Activated CD8-positive, alpha-beta memory T cell treated with anti-CD3 and anti-CD28 coated beads, Interleukin-2, amount 50 U/mL, for 1 hour (primary cell): ENCODE results near the gene CCDC148.
"Not testable (repeated sequence)": the region's sequence is repeated elsewhere in the genome, so short reads cannot be mapped to it uniquely, and the experiment has no call there.

ENCODE experiments used
- DNase-seq: peaks from one replicate; pipeline ENCODE4 v3.0.0-alpha.2; 2020; ENCODE audit errors: extremely low read depth

CCDC148 gene

DNA sequence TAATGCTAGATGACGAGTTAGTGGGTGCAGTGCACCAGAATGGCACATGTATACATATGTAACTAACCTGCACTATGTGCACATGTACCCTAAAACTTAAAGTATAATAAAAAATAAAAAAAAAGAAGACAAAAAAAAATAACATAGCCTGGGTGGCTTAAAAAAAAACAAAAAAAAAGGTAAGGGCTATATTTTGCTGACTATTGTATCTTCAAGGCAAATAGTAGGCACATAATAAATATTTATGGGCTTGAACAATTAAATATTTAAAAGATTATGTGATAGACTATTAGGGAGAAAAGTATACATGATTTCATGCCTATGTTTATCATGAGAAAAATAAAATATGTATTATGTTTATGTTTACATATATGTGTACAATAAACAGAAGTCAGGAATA lies 99.4 kb downstream of the CCDC148 start:
- DNase-seq, result no peak

DNA sequence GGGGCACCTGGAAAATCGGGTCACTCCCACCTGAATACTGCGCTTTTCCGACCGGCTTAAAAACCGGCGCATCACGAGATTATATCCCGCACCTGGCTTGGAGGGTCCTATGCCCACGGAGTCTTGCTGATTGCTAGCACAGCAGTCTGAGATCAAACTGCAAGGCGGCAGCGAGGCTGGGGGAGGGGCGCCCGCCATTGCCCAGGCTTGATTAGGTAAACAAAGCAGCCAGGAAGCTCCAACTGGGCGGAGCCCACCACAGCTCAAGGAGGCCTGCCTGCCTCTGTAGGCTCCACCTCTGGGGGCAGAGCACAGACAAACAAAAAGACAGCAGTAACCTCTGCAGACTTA lies 105.1 kb downstream of the CCDC148 start:
- not testable (repeated sequence) for DNase-seq

DNA sequence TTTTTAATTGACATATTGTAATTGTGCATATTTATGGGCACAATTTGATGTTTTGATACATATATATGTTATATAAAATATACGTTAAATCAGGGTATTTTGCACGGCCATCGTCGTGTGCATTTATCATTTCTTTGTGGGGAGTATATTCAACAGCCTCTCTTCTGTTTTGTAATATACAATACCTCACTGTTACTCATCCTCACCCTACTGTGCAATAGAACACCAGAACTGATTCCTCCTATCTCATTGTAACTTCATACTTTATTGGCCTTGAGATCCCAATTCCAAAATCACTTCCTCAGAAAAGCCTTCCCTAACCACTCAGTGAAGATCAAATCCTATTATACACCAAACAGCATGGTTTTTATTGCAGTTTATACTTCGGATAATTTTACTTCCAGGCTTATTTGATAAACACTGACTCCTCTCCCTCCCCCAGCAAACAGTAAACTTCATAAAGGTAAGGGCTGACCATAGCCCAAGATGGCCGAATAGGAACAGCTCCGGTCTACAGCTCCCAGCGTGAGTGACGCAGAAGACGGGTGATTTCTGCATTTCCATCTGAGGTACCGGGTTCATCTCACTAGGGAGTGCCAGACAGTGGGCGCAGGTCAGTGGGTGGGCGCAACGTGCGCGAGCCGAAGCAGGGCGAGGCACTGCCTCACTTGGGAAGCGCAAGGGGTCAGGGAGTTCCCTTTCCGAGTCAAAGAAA lies 105.6 kb downstream of the CCDC148 start:
- not testable (repeated sequence) for DNase-seq

DNA sequence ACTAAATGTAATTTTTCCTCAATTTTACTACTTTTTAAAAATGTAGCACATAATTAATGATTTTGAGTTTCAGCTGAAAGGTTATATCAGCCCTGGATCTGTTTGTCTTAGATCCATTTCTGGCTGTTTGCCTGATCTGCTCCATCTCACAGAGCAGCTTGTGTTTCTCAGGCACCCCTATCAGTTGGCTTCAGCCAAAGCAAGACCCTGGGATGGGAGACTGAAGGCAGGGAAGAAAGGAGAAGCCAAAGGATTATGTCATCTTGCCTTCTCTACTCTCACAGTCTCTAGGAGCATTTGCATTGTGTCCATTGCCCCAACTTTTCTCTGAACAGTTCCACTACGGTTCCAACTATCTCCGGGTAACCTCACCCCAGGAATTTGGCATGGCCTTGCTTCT lies 110.5 kb downstream of the CCDC148 start:
- no peak for DNase-seq

- no peak for DNase-seq
Observed at GRCh38 chr2:158339513-158339912, 117.0 kb downstream of the CCDC148 start.

DNA sequence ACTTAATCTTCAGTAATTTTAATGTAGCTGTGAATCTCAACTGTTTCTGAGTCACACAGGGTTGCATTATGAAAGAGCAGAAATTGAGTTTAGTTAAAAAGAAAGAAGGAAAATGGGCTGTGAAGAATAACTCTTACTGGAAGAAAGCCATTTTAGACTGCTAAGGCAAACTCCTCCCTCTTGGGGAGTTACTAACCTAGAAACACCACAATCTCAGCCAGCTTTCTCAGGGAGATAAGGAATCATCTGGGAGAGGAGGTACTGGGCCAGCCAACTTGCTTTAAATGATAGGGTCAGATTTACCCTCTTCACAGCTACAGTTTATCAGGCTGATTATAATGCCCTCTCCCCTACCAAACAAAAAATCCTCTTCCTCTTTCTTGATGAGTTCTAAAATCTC lies 119.5 kb downstream of the CCDC148 start:
- DNase-seq, result no peak

DNA sequence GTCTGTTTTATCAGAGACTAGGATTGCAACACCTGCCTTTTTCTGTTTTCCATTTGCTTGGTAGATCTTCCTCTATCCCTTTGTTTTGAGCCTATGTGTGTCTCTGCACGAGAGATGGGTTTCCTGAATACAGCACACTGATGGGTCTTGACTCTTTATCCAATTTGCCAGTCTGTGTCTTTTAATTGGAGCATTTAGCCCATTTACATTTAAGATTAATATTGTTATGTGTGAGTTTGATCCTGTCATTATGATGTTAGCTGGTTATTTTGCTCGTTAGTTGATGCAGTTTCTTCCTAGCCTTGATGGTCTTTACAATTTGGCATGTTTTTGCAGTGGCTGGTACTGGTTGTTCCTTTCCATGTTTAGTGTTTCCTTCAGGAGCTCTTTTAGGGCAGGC lies 124.8 kb downstream of the CCDC148 start:
- not testable (repeated sequence) for DNase-seq

DNA sequence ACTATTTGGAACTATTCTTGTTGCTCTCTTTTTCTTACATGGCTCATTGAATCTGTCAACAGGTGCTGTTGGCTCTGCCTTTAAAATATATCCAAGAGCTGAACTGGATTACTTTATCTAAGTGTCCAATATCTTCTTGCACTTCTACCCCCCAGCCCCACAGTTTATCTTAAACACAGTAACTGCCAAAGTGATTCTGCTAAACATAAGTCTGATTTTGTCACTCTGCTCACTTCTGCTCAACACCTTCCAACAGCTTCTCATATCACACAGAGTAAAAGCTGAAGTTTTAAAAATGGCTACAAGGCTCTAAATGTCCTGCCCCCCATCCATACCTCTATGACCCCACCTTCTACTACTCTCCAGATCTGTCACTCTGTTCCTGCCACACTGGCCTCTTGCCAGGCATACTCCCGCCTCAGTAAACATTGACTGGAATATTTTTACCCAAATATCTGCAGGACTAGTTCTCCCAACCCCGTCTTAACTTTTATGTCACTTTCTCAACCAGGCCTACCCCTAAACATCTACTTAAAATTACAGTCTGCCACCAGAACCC lies 130.7 kb downstream of the CCDC148 start:
- DNase-seq, result no peak

GRCh38 chr2:158325031-158325781 lies 131.3 kb downstream of the CCDC148 start:
- no peak for DNase-seq

- DNase-seq, result no peak
Observed at GRCh38 chr2:158323381-158323780, 133.2 kb downstream of the CCDC148 start.

DNA sequence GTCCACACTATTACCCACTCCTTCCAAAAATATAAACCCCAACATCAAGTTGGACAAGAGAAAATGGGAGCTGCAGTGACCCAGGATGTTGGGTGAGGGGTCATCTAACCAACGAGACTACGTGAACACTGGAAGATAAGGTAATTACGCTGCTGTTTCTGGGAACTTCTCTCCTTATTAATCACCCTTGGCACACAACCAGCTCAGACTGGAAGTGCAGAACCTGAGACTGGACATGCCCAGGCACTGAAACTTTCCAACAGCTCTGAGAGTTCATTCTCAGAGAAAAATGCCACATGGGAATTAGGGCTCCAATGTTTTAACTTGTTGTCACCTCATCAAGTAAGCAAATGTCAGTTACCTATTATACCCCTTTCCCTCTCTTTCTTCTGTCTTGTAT lies 135.3 kb downstream of the CCDC148 start:
- DNase-seq, result no peak

DNA sequence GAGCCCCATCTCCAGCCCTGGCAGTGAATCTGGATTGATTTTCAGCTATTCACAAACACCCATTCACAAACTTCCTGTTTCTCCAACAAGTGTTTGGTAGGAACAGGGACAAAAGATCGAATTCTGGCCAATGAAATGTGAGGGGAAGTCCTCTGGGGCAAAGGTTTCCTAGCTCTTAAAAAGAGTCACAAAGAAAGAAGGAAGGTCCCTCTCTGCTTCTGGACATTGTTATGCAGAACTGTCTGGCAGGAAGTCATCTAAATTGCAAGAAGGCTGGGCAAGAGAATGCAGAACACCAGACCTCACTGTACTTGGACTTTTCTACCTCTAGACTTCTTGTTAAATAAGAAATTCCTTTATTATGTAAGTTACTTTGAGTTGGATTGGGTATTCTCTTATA lies 137.3 kb downstream of the CCDC148 start:
- DNase-seq, result no peak

- DNase-seq, result no peak
Observed at GRCh38 chr2:158317642-158318041, 138.9 kb downstream of the CCDC148 start.

- no peak for DNase-seq
Observed at GRCh38 chr2:158315803-158316414, 140.6 kb downstream of the CCDC148 start.

DNA sequence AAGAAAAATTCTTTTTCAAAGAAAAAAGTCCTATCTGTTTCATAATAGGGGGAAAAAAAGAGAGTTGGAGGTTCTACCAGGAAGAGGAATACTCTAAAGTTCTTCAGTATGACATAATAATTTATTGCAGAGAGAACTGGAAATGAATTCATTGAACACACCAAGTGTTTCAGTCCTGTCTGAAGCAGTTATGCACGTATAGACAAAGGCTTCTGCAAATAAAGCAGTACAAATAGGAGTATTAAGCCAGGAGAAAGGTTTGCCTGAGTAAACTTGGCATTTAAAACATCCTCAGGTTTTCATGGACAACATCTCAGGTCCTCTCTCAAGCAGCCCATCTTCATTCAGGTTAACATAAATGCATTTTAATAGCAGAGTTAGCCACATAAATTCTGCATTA lies 141.6 kb downstream of the CCDC148 start:
- DNase-seq, result no peak

GRCh38 chr2:158313734-158314133 lies 142.8 kb downstream of the CCDC148 start:
- DNase-seq, result no peak

- no peak for DNase-seq
Observed at GRCh38 chr2:158312981-158313380, 143.6 kb downstream of the CCDC148 start.

DNA sequence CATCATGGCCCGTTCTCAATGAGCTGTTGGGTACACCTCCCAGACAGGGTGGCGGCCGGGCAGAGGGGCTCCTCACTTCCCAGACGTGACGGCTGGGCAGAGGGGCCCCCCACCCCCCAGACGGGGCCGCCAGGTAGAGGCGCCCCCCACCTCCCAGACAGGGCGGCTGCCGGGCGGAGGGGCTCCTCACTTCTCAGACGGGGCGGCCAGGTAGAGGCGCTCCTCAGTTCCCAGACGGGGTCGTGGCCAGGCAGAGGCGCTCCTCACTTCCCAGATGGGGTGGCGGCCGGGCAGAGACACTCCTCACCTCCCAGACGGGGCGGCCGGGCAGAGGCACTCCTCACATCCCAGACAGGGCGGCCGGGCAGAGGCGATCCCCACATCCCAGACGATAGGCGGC lies 146.1 kb downstream of the CCDC148 start:
- DNase-seq, result not testable (repeated sequence)

- no peak for DNase-seq
Observed at GRCh38 chr2:158305501-158305900, 151.1 kb downstream of the CCDC148 start.

- DNase-seq, result no peak
Observed at GRCh38 chr2:158300394-158300793, 156.2 kb downstream of the CCDC148 start.

- DNase-seq, result no peak
Observed at GRCh38 chr2:158297606-158298005, 158.9 kb downstream of the CCDC148 start.

DNA sequence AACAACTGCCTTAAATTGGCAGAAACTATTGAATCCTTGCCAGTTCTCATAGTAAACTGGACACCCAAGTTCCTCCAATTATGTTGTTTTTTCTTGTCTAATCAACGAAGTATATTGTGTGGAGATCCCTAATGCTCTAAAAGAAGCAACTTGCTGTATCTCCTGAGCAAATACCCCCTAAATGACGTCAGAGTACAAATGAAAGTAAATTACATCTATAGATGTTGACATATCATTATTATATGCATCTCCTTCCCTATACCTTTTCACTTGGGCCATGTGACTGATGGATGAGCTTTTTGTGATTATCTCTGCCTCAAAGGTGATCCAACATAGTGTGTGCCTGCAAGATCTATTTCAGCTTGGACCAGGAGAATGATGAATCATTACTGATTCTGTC lies 159.4 kb downstream of the CCDC148 start:
- no peak for DNase-seq

- DNase-seq, result no peak
Observed at GRCh38 chr2:158293722-158294121, 162.8 kb downstream of the CCDC148 start.
